GM12892 (cell line): Measurements from ENCODE around the gene FPGS.

ENCODE experiments used
- POLR2A ChIP-seq: IDR thresholded peaks from 2 replicates; pipeline ENCODE4 v1.6.1; 2011; ENCODE audit warnings: low read depth, low read length, control low read depth
- POLR2AphosphoS5 ChIP-seq: IDR thresholded peaks from 2 replicates; pipeline ENCODE4 v1.6.1; 2011; ENCODE audit warnings: low read depth, low read length, control low read depth
- TAF1 ChIP-seq: IDR thresholded peaks from 2 replicates; pipeline ENCODE4 v1.6.1; 2011; ENCODE audit warnings: low read depth, mild to moderate bottlenecking, control low read depth, low read length, borderline replicate concordance

DNA sequence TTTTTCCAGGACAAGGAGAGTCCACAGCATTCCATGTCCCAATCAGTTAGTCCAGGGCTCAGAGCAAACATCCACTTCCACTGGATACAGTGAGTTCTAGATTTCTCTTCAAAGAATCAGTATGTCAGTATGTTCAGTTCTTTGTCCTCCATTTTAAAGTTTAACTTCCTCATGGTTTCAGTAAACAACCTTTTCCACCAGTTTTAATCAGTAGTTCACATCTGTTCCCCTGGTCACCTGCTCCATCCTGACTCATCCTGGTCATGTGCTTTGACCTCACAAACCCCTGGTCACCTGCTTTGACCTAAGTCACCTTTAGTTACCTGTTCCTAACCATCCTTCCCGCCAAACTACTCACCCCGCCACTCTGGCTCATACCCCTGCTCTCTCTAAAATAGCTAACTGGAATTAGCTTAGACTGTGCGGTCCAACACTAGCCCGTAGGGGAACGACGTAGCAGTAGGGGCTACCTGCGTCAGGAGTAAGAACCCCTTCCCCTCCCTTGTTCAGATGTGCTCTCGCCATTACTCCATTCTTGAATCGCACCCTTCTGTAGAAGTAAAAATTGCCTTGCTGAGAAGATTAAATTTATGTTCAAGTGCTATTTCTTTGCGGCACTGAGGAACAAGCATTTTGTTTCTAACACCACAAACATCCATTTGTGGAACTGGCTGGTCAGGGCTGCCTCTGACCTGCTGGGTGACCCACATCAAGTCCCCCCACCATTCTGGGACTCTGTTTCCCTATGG, 46.2 kb downstream of the FPGS start:
- TF ChIP-seq POLR2A (no peak), POLR2AphosphoS5 (no peak), TAF1 (no peak)
